ENCODE results near the gene SLC66A2.
"Not testable (repeated sequence)": the region's sequence is repeated elsewhere in the genome, so short reads cannot be mapped to it uniquely, and the experiment has no call there.

Gene SLC66A2

DNA sequence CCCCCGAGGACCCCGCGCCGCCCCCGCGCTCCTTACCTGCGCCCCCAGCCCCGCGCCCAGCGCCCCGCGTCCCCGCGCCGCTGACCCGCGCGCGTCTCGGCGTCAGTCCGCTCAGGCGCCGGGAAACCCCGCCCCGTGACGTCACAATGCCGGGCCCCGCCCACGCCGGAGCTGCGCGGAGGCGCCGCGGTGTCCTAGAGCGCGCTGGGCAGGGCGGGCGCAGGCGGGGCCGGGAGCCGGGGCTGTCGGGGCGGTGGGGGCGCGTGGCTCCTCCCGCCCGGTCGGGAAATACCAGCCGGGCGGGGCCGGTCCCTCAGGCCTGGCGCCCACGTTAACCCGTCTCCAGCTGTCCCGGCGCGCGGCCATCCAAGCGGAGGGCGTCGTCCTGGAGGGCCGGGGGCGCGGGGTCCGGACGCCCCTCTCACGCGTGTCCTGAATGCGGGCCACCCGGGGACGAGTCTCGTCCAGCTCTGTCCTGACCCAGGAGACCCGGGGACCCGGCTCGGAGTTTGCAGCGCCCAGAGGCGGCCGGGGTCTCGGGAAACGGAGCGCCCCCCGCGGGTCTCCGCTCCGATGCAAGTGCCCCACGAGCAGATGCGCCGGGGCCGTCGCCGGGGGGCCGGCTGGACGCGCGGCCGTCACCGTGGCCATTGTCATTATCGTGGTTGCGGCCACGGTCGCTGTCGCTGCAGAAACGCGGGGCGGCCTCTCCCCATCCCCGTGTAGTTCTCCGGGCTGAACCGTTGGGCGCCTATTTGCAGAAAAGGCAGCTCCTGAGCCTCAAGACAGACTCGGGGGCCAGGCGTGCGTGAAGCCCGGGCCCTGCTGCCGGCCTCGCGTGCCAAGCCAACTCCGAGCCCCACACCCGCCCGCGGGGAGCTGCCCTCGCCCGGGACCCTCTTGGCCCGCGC, at the start of gene SLC66A2:
Gene SLC66A2, minus strand, starts transcription at position 109 of the 911 bp plus-strand sequence. CDS start 727 bp downstream, outside the sequence.
- peak; percentile 92 to 95 for DNase-seq (ENCODE audit: low read depth in 2 of 2)

DNA sequence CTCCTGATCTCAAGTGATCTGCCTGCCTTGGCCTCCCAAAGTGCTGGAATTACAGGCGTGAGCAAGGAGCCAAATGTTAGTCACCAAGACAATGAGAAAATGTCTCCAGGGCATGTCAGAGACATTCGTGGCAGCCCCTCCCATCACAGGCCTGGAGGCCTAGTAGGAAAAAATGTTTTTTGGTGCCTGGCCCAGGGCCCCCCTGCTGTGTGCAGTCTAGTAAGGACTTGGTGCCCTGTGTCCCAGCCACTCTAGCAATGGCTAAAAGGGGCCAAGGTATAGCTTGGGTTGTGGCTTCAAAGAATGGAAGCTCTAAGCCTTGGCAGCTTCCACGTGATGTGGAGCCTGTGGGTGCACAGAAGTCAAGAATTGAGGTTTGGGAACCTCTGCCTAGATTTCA, 49.4 kb upstream of the SLC66A2 start:
- DNase-seq (ENCODE audit: low read depth in 2 of 2): no peak

DNA sequence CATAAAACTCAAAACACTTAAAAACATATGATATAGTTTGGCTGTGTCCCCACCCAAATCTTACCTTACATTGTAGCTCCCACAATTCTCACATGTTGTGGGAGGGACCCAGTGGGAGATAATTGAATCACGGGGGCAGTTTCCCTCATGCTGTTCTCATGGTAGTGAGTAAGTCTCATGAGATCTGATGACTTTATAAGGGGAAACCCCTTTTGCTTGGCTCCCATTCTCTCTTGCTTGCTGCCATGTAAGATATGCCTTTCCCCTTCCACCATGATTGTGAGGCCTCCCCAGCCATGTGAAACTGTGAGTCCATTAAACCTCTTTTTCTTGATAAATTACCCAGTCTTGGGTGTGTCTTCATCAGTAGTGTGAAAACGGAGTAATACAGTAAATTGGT, 48.2 kb upstream of the SLC66A2 start:
- DNase-seq (ENCODE audit: low read depth in 2 of 2): not testable (repeated sequence)

DNA sequence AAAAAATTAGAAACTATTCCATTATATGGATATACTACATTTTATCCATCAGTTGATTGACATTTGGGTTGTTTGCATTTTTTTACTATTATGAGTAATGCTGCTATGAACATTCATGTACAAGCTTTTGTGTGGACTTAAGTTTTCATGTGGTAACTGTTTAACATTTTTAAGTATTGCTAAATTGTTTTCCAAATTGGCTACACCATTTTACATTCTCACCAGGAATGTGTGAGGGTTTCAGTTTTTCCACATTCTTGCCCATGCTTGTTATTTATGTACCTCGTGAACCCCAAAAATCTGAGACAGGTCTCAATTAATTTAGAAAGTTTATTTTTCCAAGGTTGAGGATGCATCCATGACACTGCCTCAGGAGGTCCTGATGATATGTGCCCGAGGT, 40.0 kb upstream of the SLC66A2 start:
- no peak for DNase-seq (ENCODE audit: low read depth in 2 of 2)

DNA sequence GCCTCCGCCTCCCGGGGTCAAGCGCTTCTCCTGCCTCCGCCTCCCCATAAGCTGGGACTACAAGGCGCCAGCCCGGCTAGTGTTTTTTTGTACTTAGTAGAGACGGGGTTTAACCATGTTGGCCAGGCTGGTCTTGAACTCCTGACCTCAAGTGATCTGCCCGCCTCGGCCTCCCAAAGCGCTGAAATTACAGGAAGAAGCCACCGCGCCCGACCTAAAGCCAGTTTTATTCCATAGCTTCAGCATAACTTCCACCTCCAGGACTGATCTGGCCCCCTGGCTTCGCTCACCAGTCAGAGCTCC, 37.7 kb upstream of the SLC66A2 start:
- no peak for DNase-seq (ENCODE audit: low read depth in 2 of 2)

DNA sequence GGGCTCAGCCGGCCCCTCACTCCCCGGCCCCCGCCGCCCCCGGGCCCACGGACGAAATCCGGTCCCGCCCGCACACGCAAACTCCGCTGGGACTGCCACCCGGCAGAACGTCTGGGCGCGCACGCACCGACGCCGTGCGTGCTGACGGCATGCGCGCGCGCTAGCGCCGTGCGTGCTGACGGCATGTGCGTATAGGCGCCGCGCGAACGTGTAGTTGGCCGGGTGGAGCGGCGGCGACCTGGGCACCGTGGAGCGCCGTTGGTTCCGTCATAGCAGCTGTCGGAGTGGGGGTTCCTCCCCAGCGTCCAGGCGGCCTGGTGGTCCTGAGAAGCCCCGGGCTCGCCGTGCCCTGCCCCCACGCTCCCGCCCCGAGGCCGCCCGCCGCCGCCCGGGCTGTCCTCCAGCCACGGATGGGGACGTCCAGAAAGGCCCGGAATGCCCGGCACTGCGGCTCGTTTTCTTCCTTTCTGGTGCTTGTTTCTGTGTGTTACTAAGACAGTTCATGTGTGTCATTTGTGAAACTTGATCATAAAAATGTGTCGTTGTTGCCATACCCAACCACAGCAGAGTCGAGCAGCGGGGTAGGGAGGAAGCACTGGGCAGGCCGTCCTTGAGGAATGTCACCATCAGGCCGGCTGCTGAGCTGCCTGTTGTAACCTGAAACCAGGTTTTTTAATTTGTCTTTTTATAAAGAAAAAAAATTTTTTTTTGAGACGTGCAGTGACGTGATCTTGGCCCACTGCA, 37.2 kb upstream of the SLC66A2 start, which contains the start of gene TXNL4A:
Gene TXNL4A, minus strand, starts transcription at position 113 of the 744 bp plus-strand sequence. CDS start 171 bp downstream, outside the sequence.
- peak; percentile 71 to 72 for DNase-seq (ENCODE audit: low read depth in 2 of 2)

DNA sequence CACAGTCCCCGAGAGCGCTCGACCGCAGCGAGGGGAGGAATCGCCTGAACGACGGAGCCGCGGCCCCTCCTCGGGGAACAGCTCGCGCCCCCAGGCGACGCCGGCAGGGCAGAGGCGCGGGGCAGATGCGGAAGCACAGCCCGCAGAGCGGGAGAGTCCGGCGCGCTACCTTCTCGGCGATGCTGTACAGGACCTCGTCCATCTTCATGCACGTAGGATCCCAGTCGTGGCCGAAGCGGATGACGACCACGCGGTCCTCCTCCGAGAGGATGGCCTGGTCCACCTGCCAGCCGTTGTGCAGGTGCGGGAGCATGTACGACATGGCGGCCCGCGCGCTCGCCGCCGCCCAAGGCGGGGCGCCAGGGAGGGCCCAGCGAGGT, 36.6 kb upstream of the SLC66A2 start:
- peak; percentile 27 to 34 for DNase-seq (ENCODE audit: low read depth in 2 of 2)

DNA sequence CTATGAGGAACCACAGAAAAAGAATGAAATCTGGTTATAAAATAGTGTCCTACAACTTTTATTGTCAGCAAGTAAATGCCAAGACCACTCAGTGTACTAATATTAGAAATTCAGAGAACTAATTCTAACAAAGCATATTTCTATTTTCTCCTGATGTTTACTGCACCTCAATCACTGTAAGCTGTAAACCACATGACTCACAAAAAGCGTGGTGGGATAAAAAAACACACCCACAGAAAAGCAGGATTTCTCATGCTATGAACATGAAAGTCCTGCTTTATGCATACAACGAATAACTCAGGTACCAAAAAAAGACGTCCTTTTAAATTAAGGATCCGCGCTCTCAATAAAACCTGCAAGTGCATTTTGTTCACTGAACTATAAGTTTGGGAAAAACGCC, 36.1 kb upstream of the SLC66A2 start:
- DNase-seq (ENCODE audit: low read depth in 2 of 2): no peak

DNA sequence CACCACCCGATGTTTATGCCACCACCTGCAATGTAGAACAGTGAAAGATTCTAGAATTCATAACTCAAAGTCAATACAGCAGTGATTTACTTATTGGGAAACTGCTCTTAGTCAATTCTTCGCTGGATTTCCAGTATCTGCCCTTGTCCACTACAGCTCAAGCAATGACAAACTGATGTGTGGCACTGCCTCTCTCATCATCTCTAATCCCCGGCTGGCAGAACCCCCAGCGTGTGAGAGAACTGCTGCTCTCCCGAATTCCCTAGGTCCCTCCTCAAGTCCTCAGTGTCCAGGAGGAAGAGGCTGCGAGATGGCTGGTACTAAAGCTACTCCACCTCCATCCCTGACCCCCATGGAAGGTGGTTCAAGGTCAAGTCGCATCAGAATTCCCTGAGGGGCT, 35.3 kb upstream of the SLC66A2 start:
- no peak for DNase-seq (ENCODE audit: low read depth in 2 of 2)

DNA sequence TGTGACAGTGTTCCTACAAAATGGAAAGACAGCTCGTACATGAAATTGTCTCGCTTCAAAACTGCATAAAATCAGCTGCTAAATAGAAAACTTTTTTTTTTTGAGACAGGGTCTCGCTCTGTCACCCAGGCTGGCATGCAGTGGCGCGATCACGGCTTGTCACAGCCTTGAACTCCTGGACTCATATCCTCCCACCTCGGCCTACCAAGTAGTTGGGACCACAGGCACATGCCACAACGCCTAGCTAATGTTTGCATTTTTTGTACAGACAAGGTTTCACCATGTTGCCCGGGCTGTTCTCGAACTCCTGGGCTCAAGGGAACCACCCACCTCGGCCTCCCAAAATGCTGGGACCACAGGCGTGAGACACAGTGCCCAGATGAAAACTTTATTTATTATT, 33.7 kb upstream of the SLC66A2 start:
- DNase-seq (ENCODE audit: low read depth in 2 of 2): no peak

DNA sequence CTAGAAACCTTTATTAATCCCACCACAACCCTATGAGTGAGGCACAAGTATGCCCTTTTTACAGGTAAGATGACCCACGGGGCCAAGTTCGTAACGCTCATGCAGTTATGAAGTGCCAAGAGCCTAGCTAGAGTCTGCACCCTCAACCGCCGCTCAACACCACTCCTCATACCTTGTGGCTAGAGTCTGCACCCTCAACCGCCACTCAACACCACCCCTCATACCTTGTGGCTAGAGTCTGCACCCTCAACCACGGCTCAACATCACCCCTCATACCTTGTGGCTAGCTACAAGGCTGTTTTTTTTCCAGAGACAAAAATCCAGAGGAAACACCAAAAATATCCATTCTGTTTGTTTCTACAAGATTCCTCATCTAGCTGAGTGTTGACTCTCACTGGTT, 32.3 kb upstream of the SLC66A2 start:
- no peak for DNase-seq (ENCODE audit: low read depth in 2 of 2)

DNA sequence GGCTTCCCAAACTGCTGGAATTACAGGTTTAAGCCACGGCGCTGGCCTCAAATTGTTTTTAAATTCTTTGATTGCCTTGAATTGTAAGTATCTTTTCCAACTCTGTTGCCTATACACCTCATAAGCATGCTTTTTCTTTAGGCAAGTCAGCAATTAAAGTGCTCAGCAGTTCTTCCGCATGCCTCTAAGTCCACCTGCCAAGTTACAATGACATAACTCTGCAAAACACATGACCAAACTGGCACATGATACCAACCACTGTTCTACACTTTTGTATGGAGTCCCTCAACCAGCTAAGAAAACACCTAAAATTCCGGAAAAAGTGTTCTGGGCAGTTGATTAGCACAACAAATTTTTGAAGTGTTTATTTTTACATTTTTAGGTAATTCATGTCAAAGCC, 31.8 kb upstream of the SLC66A2 start:
- DNase-seq (ENCODE audit: low read depth in 2 of 2): no peak

DNA sequence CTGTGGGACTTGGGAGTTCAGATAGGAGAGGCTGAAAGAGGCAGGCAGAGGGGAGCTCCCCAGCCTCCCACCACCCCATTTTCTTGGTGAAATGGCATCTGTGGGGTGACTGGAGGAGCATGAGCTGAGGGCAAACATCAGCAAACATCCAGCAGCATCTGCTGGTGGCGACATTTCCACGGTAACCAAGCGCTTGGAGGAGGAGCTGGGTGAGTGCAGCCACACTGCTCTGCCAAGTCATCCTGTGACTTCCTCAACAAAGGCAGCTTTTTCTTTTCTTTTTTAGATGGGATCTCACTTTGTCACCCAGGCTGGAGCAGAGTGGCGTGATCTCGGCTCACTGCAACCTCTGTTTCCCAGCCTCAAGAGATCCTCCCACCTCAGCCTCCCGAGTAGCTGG, 31.3 kb upstream of the SLC66A2 start:
- no peak for DNase-seq (ENCODE audit: low read depth in 2 of 2)

DNA sequence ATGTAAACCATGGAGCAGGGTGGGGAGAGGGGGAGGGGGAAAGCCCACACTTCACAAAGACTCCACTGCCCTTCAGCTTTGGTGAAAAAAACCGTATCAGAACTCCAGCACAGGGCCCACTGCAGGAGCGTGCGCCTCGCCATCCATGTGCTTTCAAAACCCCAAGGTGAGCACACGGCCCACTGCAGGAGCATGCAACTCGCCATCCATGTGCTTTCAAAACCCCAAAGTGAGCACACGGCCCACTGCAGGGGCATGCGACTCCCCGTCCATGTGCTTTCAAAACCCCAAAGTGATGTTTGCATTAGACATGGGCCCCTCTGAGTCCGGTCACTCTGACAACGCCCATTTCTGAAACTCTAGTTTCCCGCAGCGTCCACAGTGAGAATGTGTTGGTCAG, 29.1 kb upstream of the SLC66A2 start:
- no peak for DNase-seq (ENCODE audit: low read depth in 2 of 2)

DNA sequence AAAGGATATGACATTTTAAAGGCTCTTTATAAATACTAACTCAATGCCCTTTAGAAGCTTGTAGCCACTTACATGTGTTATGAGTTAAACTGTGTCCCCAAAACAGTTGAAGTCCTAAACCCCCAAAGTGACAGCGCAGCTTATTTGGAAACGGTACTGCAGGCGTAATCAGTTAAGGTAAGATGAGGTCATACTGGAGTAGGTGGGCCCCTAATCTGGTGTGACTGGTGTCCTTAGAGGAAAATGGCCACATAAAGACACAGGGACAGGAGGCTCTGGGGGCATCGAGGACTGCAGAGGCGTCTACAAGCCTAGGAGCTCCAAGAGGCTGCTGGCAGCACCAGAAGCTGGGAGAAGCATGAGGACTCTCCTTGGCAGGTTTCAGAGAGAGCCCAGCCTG, 28.4 kb upstream of the SLC66A2 start:
- DNase-seq (ENCODE audit: low read depth in 2 of 2): no peak

DNA sequence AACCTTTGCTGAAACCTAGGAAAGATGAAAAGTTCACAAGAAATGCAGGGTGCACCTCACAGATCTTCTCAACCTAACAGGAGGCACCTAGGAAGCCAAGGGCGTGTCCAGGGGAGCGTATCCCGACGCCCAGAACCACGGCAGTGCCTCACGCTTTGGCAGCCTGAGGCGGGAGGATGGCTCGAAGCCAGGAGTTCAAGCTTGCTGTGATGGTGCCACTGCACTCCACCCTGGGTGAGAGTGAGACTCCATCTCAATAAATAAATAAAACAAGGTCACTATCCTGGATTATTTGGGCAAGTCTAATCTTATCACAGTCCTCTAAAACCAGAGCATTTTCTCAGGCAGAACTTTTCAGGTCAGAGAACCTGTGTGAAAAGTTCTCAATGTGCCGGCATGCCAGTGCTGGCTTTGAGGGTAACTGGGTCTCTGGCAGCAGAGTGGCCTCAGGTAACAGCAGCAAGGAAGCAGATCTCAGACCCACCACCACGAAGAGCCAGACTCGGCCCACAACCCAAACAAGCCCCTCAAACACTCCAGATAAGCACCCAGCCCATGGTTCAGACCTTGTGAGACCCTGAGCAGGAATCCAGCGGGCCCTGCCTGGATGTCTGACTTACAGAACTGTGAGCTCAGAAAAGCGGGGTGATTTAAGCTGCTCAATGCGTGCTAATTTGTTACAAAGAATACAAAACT, 24.7 kb upstream of the SLC66A2 start:
- no peak for DNase-seq (ENCODE audit: low read depth in 2 of 2)

DNA sequence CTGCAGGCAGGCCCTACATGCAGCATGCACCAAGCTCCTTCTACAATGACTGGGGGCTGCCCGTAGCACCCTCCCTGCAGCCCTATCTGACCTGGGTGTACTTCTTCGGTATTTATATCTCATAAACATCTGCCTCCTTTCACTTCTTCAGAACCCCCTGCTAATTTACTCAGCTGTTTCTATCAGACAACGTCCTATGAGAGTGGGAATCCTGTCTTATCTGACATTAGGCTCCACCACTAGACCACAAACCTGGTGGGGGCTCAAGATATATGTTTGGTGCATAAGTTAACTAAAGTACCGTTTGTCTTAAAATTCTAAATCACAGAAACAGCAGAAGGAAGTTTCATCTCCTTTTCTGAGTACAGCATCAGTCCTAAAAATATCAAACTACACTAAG, 23.6 kb upstream of the SLC66A2 start:
- no peak for DNase-seq (ENCODE audit: low read depth in 2 of 2)

DNA sequence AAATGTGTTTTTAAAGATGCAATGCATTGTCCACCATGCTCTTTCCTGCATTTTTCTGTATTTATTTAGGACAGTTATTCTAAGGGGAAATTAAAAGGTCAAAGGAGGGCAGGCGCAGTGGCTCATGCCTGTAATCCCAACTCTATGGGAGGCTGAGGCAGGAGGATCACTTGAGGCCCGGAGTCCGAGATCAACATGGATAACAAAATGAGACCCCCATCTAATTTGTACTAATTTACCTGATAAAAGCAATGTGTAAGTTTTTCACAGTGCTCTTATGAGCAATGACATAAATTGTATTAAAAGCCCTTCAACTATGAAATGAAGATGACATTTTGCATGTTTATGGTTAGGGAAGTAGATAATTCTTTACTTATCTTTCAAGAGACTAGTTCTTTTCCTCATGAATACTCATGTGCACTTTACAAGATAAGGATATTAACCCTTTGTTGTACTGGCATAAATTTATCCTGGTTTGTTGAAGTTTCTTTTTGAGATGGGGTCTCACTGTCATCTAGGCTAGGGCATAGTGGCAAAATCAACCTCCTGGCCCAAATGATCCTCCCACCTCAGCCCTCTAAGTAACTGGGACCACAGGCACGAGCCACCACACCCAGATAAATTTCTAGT, 22.7 kb upstream of the SLC66A2 start:
- DNase-seq (ENCODE audit: low read depth in 2 of 2): no peak

DNA sequence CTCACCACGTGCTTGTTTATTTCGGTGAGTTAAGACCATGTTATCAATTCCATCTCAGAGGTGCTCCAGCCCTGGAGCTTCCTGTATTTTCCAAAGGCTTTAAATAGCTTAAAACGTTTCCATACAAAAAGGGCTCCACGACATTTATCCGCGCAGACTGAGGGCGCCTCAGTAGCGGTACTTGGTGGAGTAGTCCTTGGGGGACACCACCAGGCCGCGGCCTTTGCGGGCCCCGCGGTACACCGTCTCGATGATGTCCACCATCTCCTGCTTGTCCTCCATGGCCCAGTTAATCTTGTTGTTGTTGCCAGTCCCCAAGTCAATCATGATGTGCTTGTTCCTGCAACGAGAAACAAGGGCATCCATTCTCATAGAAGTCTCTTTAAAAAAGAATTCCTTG, 22.1 kb upstream of the SLC66A2 start:
- DNase-seq (ENCODE audit: low read depth in 2 of 2): no peak

DNA sequence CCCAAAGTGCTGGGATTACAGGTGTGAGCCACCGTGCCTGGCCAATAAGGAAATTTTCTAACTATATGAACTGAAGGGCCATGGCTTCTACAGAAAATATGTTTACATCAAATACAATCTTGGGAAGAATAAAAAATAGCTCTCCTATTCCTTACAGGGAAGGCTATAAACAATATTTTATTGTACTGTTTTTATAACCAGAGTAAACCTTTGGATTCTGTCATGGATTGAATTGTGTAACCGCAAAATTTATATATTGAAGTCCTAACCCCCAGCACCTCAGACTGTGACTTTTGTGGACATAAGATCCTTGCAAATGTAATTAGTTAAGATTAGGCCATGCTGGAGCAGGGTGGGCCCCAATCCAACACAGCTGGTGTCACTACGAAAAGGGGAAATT, 21.3 kb upstream of the SLC66A2 start:
- no peak for DNase-seq (ENCODE audit: low read depth in 2 of 2)

DNA sequence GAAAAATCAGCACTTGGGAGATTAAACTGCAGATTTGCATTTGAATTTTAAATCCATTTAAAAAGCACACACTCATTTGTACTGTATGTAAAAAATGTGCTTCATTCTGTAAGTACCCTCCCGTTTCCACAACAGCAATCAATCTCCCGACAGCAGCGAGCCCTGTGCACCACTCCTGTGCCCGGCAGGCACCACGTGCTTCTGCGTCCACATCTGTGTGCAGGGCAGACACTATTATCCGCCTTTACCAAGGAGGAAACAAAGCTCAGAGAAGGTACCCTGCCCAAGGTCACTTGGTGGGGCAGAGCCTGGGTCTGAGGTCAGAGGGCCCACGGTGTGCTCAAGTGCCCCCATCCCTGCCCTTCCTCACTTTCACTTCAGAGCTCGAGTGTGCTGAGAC, 20.5 kb upstream of the SLC66A2 start:
- no peak for DNase-seq (ENCODE audit: low read depth in 2 of 2)

Measured in stimulated activated CD8-positive, alpha-beta memory T cell treated with anti-CD3 and anti-CD28 coated beads, Interleukin-2, amount 100 ng/mL, for 1 hour (primary cell).